ENCODE measurements around the gene WDR7. TPM values are rescaled to one million over a fixed set of nuclear protein-coding genes. Genes with fewer than 3 reads are reported as not detected.

WDR7 gene
- total RNA-seq, result 20.4 TPM

DNA sequence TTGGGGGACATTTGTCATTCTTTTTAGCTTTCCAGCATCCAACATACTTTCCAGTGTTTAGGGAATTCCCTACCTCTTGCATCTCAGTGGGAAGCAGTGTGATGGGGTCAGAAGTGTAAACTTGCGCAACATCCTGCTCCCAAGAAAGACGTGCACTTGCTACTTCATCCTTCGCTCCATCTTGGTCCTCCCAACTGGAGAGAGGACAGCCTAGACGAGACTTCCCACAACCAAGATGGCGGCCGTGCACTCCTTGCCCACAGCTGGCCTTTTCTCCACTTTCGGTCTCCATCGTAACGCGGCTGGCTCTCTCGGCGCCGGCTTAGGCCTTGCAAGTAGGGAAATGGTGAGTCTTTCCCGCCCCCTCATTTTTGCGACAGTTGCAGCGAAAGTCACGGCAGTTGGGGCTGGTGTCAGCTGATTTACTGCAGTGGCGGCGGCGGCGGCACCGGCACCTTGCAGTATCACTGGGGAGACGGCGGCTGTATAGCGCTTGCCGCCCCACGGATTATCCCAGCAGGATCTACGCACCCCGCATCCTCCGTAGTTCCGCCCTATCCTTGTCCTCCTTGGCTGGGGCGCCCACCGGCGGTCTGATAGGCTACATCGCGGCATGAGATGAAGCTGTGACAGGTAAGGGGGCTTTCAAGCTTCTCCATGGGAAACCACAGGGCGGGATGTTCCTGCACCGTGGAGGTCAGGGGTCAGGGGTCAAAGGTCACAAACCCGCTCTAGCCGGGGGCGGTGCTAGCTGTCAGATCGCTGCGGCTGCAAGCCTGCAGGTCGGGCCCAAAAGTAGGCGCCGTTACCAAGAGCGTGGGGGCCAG is at the start of gene WDR7:
Gene WDR7 (plus strand): TSS at position 416 of the 827 bp plus-strand sequence. CDS start 21,157 bp downstream, outside the sequence.
- DNase-seq (ENCODE audit: low spot score), result peak; percentile 98

DNA sequence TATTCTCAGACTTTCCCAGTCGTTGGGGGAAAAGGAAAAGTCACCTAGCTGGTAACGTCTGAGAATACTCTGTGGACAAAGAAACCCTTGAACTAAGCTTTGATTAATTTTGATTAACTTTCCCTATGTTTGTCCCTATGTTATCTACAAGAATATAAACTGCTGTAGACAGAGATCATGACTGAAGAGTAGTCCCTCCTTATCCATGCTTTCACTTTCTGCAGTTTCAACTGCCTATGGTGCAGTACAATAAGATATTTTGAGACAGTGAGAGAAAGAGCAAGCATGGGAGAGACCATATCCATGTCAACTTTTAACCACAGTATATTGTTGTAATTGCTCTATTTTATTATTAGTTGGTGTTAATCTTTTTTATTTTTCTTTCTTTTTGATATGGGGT is 44.5 kb upstream of the WDR7 start:
- DNase-seq (ENCODE audit: low spot score), result no peak

DNA sequence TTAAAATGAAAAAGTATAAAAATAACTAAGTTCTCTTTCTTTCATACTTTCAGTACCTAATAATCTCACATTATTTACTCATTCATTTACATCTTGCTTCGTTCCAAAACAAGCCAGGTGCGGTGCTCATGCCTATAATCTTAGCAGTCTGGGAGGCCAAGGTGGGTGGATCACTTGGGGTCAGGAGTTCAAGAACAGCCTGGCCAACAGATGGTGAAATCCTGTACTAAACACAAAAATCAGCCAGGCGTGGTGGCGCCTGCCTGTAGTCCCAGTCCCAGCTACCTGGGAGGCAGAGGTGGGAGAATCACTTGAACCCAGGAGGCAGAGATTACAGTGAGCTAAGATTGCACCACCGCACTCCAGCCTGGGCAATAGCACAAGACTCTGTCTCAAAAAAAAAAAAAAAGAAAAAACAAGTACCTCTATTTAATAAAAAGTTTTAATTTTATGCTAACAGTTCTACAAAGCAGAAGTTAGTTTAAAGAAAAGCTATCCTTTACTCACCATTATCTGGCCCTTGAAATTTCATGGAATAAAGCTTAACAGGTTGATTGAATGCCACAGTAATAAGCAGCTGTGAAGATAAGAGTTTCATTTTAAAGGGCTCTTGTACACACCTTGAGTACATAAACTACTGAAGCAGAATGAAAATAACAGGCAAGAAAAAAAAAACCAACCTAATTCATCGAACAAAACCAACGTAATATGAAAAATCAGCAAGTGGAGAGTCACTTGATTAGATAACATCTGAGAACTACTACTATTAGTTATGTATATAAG is 35.2 kb upstream of the WDR7 start:
- no peak for DNase-seq (ENCODE audit: low spot score)

- no peak for DNase-seq (ENCODE audit: low spot score)
These were observed 23.2 kb upstream of the WDR7 start for GRCh38 chr18:56627991-56628390.

DNA sequence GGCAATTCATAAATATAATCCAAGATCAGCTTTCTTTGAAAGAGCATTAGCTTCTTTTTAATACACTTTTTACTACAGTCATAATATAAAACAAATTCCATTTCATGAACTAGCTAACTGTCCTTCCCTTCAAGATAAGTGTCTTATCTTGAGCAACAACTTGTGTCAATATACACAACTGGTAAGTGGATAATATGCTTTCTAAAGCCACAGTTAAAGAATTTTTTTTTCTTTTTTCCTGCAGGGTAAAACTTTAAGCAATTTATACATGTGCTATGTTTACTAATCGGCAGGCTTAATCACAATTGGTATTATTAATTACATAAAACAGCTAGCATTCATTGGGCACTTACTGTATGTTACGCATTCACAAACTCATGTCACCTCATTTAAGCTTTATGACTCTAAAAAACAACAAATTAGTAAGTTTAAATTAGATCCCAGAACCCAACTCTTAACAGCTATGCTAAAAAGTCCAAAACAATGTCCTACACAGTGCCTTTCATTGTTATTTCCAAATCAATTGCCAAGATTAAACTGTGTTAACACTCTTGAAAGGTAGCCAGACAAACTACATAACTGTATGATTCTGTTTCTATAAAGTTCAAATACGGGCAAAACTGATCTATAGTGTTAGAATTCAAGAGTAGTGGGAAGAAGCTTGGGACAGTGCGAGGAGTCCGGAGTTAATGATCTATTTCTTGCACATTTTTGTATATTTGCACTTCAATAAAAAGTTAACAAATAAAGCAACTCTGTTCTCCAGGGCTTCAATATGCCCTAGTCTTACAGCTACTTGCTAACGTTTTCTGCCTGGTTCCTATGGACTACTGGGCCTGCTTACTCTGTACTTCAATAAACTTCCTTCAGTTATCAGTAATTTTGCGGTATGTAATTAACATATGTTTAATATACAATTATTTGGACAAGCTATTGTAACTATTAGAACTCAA is 18.8 kb upstream of the WDR7 start:
- DNase-seq (ENCODE audit: low spot score), result no peak

DNA sequence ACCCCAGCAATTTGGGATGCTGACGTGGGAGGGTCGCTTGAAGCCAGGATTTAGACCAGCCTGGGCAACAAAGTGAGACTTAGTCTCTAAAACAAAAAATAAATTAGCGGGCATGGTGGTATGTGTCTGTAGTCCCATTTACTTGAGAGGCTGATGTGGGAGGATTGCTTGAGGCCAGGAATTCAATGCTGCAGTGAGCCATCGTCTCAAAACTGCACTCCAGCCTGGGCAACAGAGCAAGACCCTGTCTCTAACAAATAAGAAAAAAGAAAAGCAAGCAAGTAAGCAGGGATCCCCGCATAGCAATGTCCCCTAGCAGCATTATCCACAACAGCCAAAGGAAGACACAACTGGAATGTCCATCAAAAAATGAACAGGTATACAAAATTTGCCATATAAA is 16.2 kb upstream of the WDR7 start:
- no peak for DNase-seq (ENCODE audit: low spot score)

DNA sequence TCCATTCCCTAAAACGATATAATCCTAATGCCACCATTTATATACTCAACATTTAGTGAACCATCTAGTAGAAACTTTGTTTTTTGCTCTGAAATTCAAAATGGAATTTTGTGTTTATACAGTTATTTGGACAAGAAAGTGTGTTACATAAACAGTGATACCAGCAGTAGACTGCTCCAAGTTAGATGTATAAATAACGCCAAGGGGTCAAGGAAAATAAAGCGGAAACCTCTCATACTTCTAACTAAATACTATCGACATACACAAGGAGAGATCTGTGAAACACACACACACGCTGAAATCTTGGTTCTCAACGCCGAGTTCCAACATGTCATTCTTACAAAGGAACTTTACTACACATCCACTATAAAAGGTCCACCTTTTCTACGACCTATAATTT is 14.0 kb upstream of the WDR7 start:
- no peak for DNase-seq (ENCODE audit: low spot score)

DNA sequence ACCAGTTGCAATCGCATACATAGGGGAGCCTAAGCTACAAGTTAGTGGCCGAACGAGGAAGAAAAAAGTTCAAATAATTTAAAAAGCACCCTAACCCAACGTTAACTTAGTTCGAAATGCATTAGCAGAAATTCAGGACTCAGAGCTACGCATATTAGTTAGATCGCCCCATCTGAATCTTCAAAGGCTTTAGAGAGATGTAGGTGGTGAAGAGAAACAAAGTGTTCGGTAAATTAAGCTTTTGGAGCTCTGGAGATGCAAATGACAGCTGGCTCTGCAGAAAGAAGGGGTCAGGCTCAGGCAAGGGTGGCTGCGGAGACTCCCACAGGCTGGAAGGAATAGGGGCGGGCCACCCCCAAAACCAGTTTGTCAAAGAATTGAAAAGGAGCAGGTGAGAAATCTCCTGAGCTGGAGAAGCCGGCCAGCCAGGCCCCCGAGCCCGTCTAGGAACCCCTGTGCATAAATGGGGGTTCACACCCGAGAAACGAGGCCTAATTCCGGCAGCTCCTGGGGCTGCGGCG is 13.4 kb upstream of the WDR7 start:
- peak; percentile 14 for DNase-seq (ENCODE audit: low spot score)

- peak; percentile 100 for DNase-seq (ENCODE audit: low spot score)
These were observed 12.7 kb upstream of the WDR7 start, which contains the start of gene TXNL1 for GRCh38 chr18:56638232-56639103. Gene TXNL1 (minus strand): TSS chr18:56638592. CDS start chr18:56638440, 152 bp downstream.

DNA sequence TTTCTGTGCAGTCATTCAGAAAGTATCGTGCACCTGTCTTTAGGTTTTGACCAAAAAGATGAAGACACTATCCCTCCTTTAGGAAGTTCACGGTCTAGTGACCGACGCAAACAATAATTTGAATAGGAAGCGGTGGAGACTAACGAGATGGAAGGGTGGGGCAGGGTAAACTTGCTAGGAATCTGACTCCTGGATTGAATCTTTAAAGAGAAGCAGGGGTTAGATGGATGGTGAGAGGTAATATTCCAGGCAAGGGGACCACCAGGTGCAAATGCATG is 12.1 kb upstream of the WDR7 start:
- DNase-seq (ENCODE audit: low spot score), result no peak

DNA sequence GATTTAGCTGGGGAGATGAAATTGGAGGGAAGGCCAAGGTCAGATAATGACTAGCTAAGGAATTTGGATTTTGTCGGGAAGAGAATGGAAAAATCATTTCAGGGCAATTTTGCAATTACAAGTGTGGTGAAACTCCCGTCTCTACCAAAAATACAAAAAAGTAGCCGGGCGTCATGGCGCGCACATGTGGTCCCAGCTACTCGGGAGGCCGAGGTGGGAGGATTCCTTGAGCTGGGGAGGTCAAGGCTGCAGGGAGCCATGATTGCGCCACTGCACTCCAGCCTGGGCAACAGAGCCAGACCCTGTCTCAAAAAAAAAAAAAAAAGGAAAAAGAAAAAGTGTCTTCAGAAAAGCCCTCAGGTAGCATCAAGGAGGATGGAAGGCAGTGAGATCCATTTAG is 11.6 kb upstream of the WDR7 start:
- no peak for DNase-seq (ENCODE audit: low spot score)

DNA sequence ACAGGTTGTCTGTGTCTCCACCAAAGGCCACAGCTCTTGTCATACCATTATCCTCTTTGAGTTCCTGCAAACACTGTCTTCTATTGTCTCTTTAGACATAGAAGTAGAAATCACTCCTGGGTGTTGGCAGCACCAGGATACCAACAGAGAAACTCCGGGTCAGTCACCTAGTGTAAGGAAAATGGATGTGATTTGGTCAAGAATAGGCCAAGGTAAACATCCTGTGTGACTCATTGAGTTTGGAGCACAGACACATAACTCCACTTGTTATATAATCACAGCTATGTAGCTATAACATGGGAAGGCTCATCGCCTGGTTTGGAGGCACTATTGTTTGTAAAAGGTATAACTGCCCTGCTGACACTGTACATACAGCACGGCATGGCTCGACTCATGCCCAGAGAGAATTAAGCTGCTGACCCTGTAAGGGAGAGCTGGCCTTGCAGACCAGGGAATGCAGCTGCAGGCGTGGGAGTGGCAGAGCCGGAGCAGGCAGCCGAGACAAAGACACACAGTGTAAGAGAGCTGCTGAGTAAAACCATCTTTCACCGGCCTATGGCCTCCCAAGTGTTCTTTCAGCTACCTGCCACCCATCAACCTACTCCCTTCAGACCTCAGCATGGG is 9.3 kb upstream of the WDR7 start:
- DNase-seq (ENCODE audit: low spot score), result no peak

- no peak for DNase-seq (ENCODE audit: low spot score)
These were observed 7.8 kb upstream of the WDR7 start for GRCh38 chr18:56643381-56643780.

- no peak for DNase-seq (ENCODE audit: low spot score)
These were observed 5.6 kb upstream of the WDR7 start for GRCh38 chr18:56645415-56646016.

GRCh38 chr18:56647071-56647470 is 4.1 kb upstream of the WDR7 start:
- no peak for DNase-seq (ENCODE audit: low spot score)

- no peak for DNase-seq (ENCODE audit: low spot score)
These were observed 2.9 kb upstream of the WDR7 start for GRCh38 chr18:56647951-56648893.

DNA sequence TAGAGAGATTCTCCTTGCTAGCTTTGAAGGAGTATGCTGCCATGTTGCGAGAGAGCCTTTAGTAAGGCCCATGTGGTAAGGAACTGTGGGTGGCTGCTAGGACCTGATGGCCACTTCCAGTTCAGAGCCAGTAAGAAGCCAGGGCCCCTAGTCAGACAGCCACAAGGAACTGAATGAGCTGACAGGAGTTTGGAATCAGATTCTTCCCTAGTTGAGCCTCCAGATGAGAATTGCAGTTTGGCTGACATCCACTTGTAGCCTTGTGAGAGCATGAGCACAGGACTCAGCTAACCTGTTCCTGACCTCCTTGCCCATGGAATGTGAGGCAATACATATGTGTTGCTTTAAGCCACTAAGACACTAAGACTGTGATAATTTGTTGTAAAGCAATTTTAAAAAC is 1.2 kb upstream of the WDR7 start:
- DNase-seq (ENCODE audit: low spot score), result no peak

GRCh38 chr18:56651771-56652092 is 573 bp downstream of the WDR7 start:
- no peak for DNase-seq (ENCODE audit: low spot score)

DNA sequence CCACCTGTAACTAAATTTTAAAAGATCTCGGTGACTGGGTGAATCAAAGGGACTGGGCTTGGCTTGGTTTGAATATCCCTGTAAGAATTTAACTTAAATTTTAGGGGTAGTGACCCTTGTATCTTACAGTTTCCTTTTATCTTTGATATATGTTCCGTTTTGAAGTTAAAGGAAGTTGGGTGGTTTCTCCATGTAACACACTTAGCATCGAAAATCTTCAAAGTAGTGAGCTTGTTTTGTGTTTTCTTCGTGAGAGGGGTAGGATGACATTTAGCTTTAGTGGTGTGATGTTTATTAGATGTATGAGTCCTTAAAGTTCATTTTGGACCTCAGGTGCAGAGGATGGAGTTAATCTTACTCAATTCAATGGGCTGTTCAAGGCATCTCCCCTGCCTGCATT is 1.6 kb downstream of the WDR7 start:
- no peak for DNase-seq (ENCODE audit: low spot score)
